Astrocyte (in vitro differentiated cells and primary cell): ENCODE results near the gene ATP5F1B. TPM values are rescaled to one million over a fixed set of nuclear protein-coding genes. Genes with fewer than 3 reads are reported as not detected.

Experiments
- DNase-seq: peaks from one replicate; pipeline ENCODE4 v3.0.0-alpha.2; 2010; ENCODE audit warnings: low read depth
- FAIRE-seq: peaks from 2 replicates; lab custom pipeline; 2011; peaks lifted over from hg19 to GRCh38; lab: Jason Lieb, UNC
- H2AFZ ChIP-seq: 2 replicates; pipeline ENCODE4 v1.6.0; 2012; ENCODE audit warnings: low read depth, low read length, inconsistent platforms
- H3K27ac ChIP-seq: 2 replicates; pipeline ENCODE4 v1.5.1; 2011; ENCODE audit warnings: low read depth, low read length, inconsistent platforms
- H3K27me3 ChIP-seq: 2 replicates; pipeline ENCODE4 v1.6.0; 2011; ENCODE audit warnings: low read length, inconsistent platforms; ENCODE audit not compliant: insufficient read depth
- H3K36me3 ChIP-seq: 2 replicates; pipeline ENCODE4 v1.5.1; 2011; ENCODE audit warnings: low read length, inconsistent platforms; ENCODE audit not compliant: insufficient read depth
- H3K4me1 ChIP-seq: 2 replicates; pipeline ENCODE4 v1.5.1; 2011; ENCODE audit warnings: low read length, inconsistent platforms; ENCODE audit not compliant: insufficient read depth
- H3K4me2 ChIP-seq: 2 replicates; pipeline ENCODE4 v1.6.0; 2012; ENCODE audit warnings: low read length, inconsistent platforms
- H3K4me3 ChIP-seq: 2 replicates; pipeline ENCODE4 v1.5.1; 2011; ENCODE audit warnings: low read depth, mild to moderate bottlenecking, low read length, inconsistent platforms; ENCODE audit not compliant: insufficient read depth
- H3K79me2 ChIP-seq: 2 replicates; pipeline ENCODE4 v1.6.0; 2012; ENCODE audit warnings: mild to moderate bottlenecking, low read length, inconsistent platforms; ENCODE audit not compliant: insufficient read depth
- H3K9ac ChIP-seq: 2 replicates; pipeline ENCODE4 v1.6.0; 2012; ENCODE audit warnings: mild to moderate bottlenecking, low read length, inconsistent platforms
- H3K9me3 ChIP-seq: 2 replicates; pipeline ENCODE4 v1.5.1; 2012; ENCODE audit warnings: low read depth, mild to moderate bottlenecking, low read length, inconsistent platforms; ENCODE audit not compliant: insufficient read depth
- H4K20me1 ChIP-seq: 2 replicates; pipeline ENCODE4 v1.6.0; 2012; ENCODE audit warnings: low read length, inconsistent platforms; ENCODE audit not compliant: insufficient read depth
- H3K27ac Mint-ChIP-seq: one replicate; pipeline ENCODE4 v1.8.0; 2021; ENCODE audit warnings: mild to moderate bottlenecking, mixed read lengths; ENCODE audit not compliant: unreplicated experiment
- H3K27me3 Mint-ChIP-seq: one replicate; pipeline ENCODE4 v1.8.0; 2021; ENCODE audit warnings: low read depth, mixed read lengths; ENCODE audit not compliant: unreplicated experiment
- H3K36me3 Mint-ChIP-seq: one replicate; pipeline ENCODE4 v1.8.0; 2021; ENCODE audit warnings: low read depth, mixed read lengths; ENCODE audit not compliant: unreplicated experiment
- H3K4me1 Mint-ChIP-seq: one replicate; pipeline ENCODE4 v1.8.0; 2021; ENCODE audit warnings: low read depth, mixed read lengths; ENCODE audit not compliant: unreplicated experiment
- H3K4me3 Mint-ChIP-seq: one replicate; pipeline ENCODE4 v1.8.0; 2021; ENCODE audit warnings: mild to moderate bottlenecking, moderate library complexity, mixed read lengths; ENCODE audit not compliant: unreplicated experiment
- H3K9me3 Mint-ChIP-seq: one replicate; pipeline ENCODE4 v1.8.0; 2021; ENCODE audit warnings: mild to moderate bottlenecking, mixed read lengths; ENCODE audit not compliant: unreplicated experiment
- CTCF ChIP-seq: IDR thresholded peaks from 2 replicates; pipeline ENCODE4 v1.5.1; 2011; ENCODE audit warnings: low read depth, mild to moderate bottlenecking, inconsistent platforms, low read length, moderate library complexity; ENCODE audit not compliant: insufficient read depth
- EZH2 ChIP-seq: IDR thresholded peaks from 2 replicates; pipeline ENCODE4 v1.6.1; 2012; ENCODE audit warnings: mild to moderate bottlenecking, low read length, inconsistent platforms; ENCODE audit not compliant: insufficient read depth
- total RNA-seq: library from RNA; stranded (reverse); gene quantifications from 2 replicates; pipeline ENCODE4 v1.2.1, GENCODE V29; 2021

Gene ATP5F1B
- total RNA-seq, 1 donor from 2014 or later = 714 TPM

GRCh38 chr12:56630180-56630632 is 15.6 kb downstream of the ATP5F1B start, which contains the start of gene BAZ2A:
BAZ2A (minus strand) TSS chr12:56630326; CDS start chr12:56617530, 12,796 bp downstream.
- peak within 1 kb of the TSS; percentile 2 for H2AFZ ChIP-seq
- Mint-ChIP-seq H3K36me3 (peaks cover 4% of the 10 kb centered on the region), H3K4me3 (peak within 1 kb of the TSS; percentile 98), H3K4me1 (peaks cover 32% of the 10 kb centered on the region), H3K27me3 (no peaks in the 10 kb centered on the region), H3K9me3 (no peaks in the 10 kb centered on the region), H3K27ac (peak within 1 kb of the TSS; percentile 90)
- no peak for TF ChIP-seq CTCF
- TF ChIP-seq EZH2 = no peak
- peak within 1 kb of the TSS; percentile 95 for H3K9ac ChIP-seq
- H3K4me1 ChIP-seq = peaks cover 33% of the 10 kb centered on the region
- H3K36me3 ChIP-seq = peaks cover 3% of the 10 kb centered on the region
- H4K20me1 ChIP-seq = peaks cover 82% of the 10 kb centered on the region
- peak within 1 kb of the TSS; percentile 95 for H3K4me2 ChIP-seq
- DNase-seq (peak; percentile 61), FAIRE-seq (no peak)
- no peaks in the 10 kb centered on the region for H3K27me3 ChIP-seq
- H3K27ac ChIP-seq = peak within 1 kb of the TSS; percentile 86
- H3K4me3 ChIP-seq = peak within 1 kb of the TSS; percentile 87
- no peaks in the 10 kb centered on the region for H3K9me3 ChIP-seq
- peaks cover 94% of the 10 kb centered on the region for H3K79me2 ChIP-seq

DNA sequence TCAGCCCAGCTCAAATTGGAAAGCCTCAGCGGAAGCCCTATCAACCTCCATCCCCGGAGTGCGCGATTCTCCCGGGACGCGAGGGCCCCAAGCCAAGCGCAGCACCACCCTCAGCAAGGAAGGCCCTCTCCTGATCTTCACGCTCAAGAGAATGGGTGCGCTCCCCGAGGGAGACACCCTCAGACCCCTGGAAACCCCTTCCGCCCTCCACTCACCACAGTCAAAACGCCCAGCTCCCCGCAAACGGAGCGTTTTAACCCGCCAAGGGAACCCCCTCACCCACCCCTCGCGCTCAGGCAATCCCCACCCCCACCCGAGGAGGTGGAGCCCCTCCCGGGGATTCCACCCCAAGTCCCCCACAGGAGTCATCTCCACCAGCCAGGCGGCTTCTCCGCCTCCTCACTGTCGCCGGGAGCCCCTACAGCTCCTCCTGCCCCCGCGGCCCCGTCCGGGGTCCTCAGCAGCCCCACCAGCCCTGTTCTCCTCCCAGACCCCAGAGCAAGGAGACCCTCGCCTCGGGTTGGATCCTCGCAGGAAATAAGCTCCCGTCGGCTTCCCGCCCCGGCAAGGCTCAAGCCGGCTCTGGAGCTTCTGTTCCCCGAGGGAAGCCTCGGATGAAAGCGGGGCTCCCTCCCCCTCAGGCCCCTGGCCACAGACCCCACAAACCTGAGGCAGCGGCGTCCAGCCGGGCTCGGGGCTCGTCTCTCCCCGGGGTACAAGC is 16.2 kb downstream of the ATP5F1B start:
- peak overlapping the region; percentile 87 for H3K4me3 ChIP-seq
- Mint-ChIP-seq H3K9me3 (no peaks in the 10 kb centered on the region), H3K36me3 (peaks cover 5% of the 10 kb centered on the region), H3K27me3 (no peaks in the 10 kb centered on the region), H3K4me1 (peaks cover 32% of the 10 kb centered on the region), H3K27ac (peak overlapping the region; percentile 90), H3K4me3 (peak overlapping the region; percentile 98)
- H3K9ac ChIP-seq = peak overlapping the region; percentile 95
- FAIRE-seq (no peak), DNase-seq (no peak)
- peak overlapping the region; percentile 95 for H3K4me2 ChIP-seq
- H2AFZ ChIP-seq = peak overlapping the region; percentile 2
- peaks cover 32% of the 10 kb centered on the region for H3K4me1 ChIP-seq
- H3K9me3 ChIP-seq = no peaks in the 10 kb centered on the region
- no peaks in the 10 kb centered on the region for H3K27me3 ChIP-seq
- H3K79me2 ChIP-seq = peaks cover 94% of the 10 kb centered on the region
- peaks cover 83% of the 10 kb centered on the region for H4K20me1 ChIP-seq
- peak overlapping the region; percentile 86 for H3K27ac ChIP-seq
- peaks cover 3% of the 10 kb centered on the region for H3K36me3 ChIP-seq
- TF ChIP-seq CTCF (no peak), EZH2 (no peak)
